HCT116 (cell line): ENCODE data around the gene KIF18B.

Experiments
- CTCF ChIP-seq, 3 experiments: fragments of 200-600 bp in 1 of 3; sonication (generic) in 1 of 3; IDR thresholded peaks in 2 of 3; conservative IDR thresholded peaks in 1 of 3; 2 replicates each; pipeline ENCODE4 v1.5.1; 2012 to 2017; ENCODE audit warnings: low read depth in 2 of 3, low read length in 2 of 3, antibody characterized with exemption in 1 of 3, borderline replicate concordance in 1 of 3, control low read depth in 1 of 3, mild to moderate bottlenecking in 1 of 3, mixed read lengths in 1 of 3, mixed run types in 1 of 3, moderate library complexity in 1 of 3; ENCODE audit not compliant: insufficient read depth in 1 of 3
- MAX ChIP-seq: IDR thresholded peaks from 2 replicates; pipeline ENCODE4 v1.6.1; 2012
- POLR2A ChIP-seq: IDR thresholded peaks from 2 replicates; pipeline ENCODE4 v1.7.0; 2011; ENCODE audit warnings: borderline replicate concordance; ENCODE audit not compliant: insufficient read depth, insufficient read length; ENCODE audit errors: extremely low read depth
- POLR2AphosphoS5 ChIP-seq: IDR thresholded peaks from 2 replicates; pipeline ENCODE4 v1.6.1; 2011; ENCODE audit warnings: mild to moderate bottlenecking, low read depth, low read length, moderate library complexity
- SP1 ChIP-seq: IDR thresholded peaks from 2 replicates; pipeline ENCODE4 v1.6.1; 2012; ENCODE audit warnings: low read depth

- peak; percentile 46 to 74 (median 56); a peak in 5 of 6 replicates for TF ChIP-seq CTCF (IDR thresholded peaks at IDR 0.05 in 2 of 3, conservative IDR thresholded peaks at IDR 0.05 in 1 of 3; ENCODE audit: borderline replicate concordance in 1 of 3, insufficient read depth in 1 of 3, low read depth in 2 of 3, low read length in 2 of 3)
- TF ChIP-seq MAX, result no peak
- no peak for TF ChIP-seq POLR2AphosphoS5
- no peak for TF ChIP-seq SP1
- no peak for TF ChIP-seq POLR2A
Observed at GRCh38 chr17:44911133-44912001, 36.2 kb downstream of the KIF18B start.
